ENCODE measurements around the gene AP2M1. TPM values are rescaled to one million over a fixed set of nuclear protein-coding genes. Genes with fewer than 3 reads are reported as not detected.

Gene AP2M1
- polyA plus RNA-seq, 1 of the 3 experiments (the other 2 are of a cell fraction) = 759 TPM

DNA sequence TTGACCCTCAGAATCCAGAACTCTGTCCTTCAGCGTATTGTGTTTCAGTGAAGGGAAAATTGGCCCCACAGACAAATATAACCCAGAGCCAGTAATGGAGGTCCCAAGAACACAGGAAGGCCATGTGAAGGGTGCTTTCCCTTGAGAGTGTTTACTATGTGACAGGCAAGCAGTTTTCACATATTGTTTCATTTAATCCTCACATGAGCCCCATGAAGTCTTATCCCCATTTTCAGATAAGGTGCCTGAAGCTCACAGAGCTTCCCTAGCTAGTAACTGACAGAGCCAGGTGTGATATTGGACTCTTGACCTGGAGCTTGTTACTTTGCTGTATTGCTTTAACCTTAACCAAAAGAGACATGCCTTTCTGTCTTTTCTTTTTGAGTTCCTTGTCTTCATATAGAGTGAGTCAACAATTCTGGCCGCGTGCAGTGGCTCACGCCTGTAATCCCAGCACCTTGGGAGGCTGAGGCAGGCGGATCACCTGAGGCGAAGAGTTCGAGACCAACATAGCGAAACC, 28.8 kb upstream of the AP2M1 start:
- no peak overlapping the region for H3K4me2 ChIP-seq
- DNase-seq = no peak
- TF ChIP-seq, protein P1, sequence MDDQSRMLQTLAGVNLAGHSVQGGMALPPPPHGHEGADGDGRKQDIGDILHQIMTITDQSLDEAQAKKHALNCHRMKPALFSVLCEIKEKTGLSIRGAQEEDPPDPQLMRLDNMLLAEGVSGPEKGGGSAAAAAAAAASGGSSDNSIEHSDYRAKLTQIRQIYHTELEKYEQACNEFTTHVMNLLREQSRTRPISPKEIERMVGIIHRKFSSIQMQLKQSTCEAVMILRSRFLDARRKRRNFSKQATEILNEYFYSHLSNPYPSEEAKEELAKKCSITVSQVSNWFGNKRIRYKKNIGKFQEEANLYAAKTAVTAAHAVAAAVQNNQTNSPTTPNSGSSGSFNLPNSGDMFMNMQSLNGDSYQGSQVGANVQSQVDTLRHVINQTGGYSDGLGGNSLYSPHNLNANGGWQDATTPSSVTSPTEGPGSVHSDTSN (IDR thresholded peaks at IDR 0.05) = no peak
- TF ChIP-seq GATA2 (CRISPR knock-in tag; IDR thresholded peaks at IDR 0.05) (no peak), NRF1 (IDR thresholded peaks at IDR 0.05; ENCODE audit: low read depth, low read length) (no peak), TCF12 (IDR thresholded peaks at IDR 0.05) (no peak), NFIC (IDR thresholded peaks at IDR 0.05; ENCODE audit: borderline replicate concordance) (no peak), EZH2phosphoT487 (IDR thresholded peaks at IDR 0.05; ENCODE audit: borderline replicate concordance, low read depth) (no peak), YY1 (IDR thresholded peaks at IDR 0.05; ENCODE audit: low read depth) (no peak), TEAD4 (IDR thresholded peaks at IDR 0.05; ENCODE audit: borderline replicate concordance, insufficient read depth) (no peak), ELF1 (IDR thresholded peaks at IDR 0.05) (no peak), TAF1 (IDR thresholded peaks at IDR 0.05; ENCODE audit: borderline replicate concordance, low read depth, low read length) (no peak)
- TF ChIP-seq, protein P2, sequence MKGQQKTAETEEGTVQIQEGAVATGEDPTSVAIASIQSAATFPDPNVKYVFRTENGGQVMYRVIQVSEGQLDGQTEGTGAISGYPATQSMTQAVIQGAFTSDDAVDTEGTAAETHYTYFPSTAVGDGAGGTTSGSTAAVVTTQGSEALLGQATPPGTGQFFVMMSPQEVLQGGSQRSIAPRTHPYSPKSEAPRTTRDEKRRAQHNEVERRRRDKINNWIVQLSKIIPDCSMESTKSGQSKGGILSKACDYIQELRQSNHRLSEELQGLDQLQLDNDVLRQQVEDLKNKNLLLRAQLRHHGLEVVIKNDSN (IDR thresholded peaks at IDR 0.05; ENCODE audit: borderline replicate concordance, low read depth) = no peak
- TF ChIP-seq, protein P3, sequence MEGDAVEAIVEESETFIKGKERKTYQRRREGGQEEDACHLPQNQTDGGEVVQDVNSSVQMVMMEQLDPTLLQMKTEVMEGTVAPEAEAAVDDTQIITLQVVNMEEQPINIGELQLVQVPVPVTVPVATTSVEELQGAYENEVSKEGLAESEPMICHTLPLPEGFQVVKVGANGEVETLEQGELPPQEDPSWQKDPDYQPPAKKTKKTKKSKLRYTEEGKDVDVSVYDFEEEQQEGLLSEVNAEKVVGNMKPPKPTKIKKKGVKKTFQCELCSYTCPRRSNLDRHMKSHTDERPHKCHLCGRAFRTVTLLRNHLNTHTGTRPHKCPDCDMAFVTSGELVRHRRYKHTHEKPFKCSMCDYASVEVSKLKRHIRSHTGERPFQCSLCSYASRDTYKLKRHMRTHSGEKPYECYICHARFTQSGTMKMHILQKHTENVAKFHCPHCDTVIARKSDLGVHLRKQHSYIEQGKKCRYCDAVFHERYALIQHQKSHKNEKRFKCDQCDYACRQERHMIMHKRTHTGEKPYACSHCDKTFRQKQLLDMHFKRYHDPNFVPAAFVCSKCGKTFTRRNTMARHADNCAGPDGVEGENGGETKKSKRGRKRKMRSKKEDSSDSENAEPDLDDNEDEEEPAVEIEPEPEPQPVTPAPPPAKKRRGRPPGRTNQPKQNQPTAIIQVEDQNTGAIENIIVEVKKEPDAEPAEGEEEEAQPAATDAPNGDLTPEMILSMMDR (IDR thresholded peaks at IDR 0.05) = no peak
- TF ChIP-seq, protein P4, sequence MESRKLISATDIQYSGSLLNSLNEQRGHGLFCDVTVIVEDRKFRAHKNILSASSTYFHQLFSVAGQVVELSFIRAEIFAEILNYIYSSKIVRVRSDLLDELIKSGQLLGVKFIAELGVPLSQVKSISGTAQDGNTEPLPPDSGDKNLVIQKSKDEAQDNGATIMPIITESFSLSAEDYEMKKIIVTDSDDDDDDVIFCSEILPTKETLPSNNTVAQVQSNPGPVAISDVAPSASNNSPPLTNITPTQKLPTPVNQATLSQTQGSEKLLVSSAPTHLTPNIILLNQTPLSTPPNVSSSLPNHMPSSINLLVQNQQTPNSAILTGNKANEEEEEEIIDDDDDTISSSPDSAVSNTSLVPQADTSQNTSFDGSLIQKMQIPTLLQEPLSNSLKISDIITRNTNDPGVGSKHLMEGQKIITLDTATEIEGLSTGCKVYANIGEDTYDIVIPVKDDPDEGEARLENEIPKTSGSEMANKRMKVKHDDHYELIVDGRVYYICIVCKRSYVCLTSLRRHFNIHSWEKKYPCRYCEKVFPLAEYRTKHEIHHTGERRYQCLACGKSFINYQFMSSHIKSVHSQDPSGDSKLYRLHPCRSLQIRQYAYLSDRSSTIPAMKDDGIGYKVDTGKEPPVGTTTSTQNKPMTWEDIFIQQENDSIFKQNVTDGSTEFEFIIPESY (IDR thresholded peaks at IDR 0.05; ENCODE audit: borderline replicate concordance, low read depth) = no peak
- WGBS (ENCODE audit: low lambda C conversion rate) = 92% methylated on average over 8 of the region's 8 CpGs
- peaks cover 0 to 2% of the 10 kb centered on the region in 2 experiments; a peak in 1 of 4 replicates for H3K4me1 ChIP-seq (ENCODE audit: control insufficient read depth in 1 of 2, insufficient read depth in 2 of 2, low read depth in 1 of 2, low read length in 1 of 2)
- H2AFZ ChIP-seq (ENCODE audit: low read depth) = no peak overlapping the region
- H3F3A ChIP-seq (replicated peaks; ENCODE audit: insufficient read depth) = peaks cover 8% of the 10 kb centered on the region
- H3K27ac ChIP-seq (ENCODE audit: low read depth in 2 of 2, low read length in 1 of 2) = no peak overlapping the region
- no peak overlapping the region for H3K9ac ChIP-seq
- ChIA-PET CTCF (interaction anchor here (0.6 to 4.3 kb wide), 14 partner anchors 10 to 255 kb away, joined by 3 to 31 read pairs (median 6); partner anchors contain the start of genes ALG3, CAMK2N2, DVL3 and EEF1AKMT4), POLR2A (interaction anchor here (0.6 kb wide), 2 partner anchors 9 to 110 kb away, joined by 3 read pairs; no protein-coding TSS in a partner anchor)
- peaks cover 8% of the 10 kb centered on the region for H3K79me2 ChIP-seq (ENCODE audit: insufficient read depth)
- H3K4me3 ChIP-seq (ENCODE audit: low read depth in 2 of 2, low read length in 1 of 2) = no peak overlapping the region
- H3K27me3 ChIP-seq (ENCODE audit: insufficient read depth) = no peaks in the 10 kb centered on the region
- H3K9me2 ChIP-seq = no peaks in the 10 kb centered on the region
- no peaks in the 10 kb centered on the region for H4K20me1 ChIP-seq (ENCODE audit: insufficient read depth)
- no peaks in the 10 kb centered on the region for H3K9me3 ChIP-seq
- peaks cover 29 to 51% of the 10 kb centered on the region in 2 experiments for H3K36me3 ChIP-seq (replicated peaks in 1 of 2; ENCODE audit: control insufficient read depth in 1 of 2, insufficient read depth in 2 of 2, low read length in 1 of 2)

Data from SK-N-SH (cell line).